PFSK-1 (cell line): ENCODE data around the gene ETDC.

ENCODE experiments used
- FOXP2 ChIP-seq: optimal IDR thresholded peaks from 2 replicates; pipeline ENCODE3; 2011; ENCODE audit warnings: borderline replicate concordance, control low read depth, inconsistent platforms; ENCODE audit not compliant: insufficient read depth; ENCODE audit errors: extremely low read length, extremely low read depth
- POLR2AphosphoS5 ChIP-seq: IDR thresholded peaks from 2 replicates; pipeline ENCODE4 v1.6.1; 2012; ENCODE audit warnings: low read depth, mild to moderate bottlenecking, control low read depth, low read length, moderate library complexity
- TAF1 ChIP-seq: IDR thresholded peaks from 2 replicates; pipeline ENCODE4 v1.6.1; 2012; ENCODE audit warnings: low read length, control low read depth, borderline replicate concordance; ENCODE audit not compliant: insufficient read depth
- TF ChIP-seq, protein P1 (sequence below), 2 experiments: IDR thresholded peaks; 2 replicates each; pipeline versions ENCODE4 v1.6.1 to v1.8.0; 2011 to 2012; ENCODE audit warnings: low read depth in 2 of 2, low read length in 2 of 2, control low read depth in 1 of 2, inconsistent platforms in 1 of 2, mild to moderate bottlenecking in 1 of 2, moderate library complexity in 1 of 2; ENCODE audit not compliant: insufficient read depth in 1 of 2

DNA sequence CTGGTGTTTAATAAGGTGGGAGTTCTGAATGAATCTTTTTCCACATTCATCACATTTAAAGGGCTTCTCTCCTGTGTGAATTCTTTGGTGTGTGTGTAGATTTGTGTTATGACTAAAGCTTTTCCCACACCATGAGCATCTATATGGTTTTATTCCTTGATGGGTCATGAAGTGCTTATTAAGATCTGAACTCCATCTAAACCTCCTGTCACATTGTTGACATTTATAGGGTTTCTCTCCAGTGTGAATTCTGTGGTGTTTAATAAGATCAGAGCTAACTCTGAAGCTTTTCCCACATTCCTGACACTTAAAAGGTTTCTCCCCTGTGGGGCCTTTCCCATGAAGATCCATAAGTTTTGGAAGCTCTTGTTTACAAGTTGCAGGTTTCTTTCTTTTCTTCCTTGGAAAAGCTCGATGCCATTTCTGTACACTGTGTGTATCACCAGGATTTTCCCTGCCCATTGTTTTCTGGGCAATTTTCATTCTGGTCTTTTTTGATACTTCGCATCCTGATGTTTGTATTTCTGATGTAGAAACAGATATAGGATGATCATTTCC is 21.9 kb upstream of the ETDC start:
- TF ChIP-seq, protein P1, sequence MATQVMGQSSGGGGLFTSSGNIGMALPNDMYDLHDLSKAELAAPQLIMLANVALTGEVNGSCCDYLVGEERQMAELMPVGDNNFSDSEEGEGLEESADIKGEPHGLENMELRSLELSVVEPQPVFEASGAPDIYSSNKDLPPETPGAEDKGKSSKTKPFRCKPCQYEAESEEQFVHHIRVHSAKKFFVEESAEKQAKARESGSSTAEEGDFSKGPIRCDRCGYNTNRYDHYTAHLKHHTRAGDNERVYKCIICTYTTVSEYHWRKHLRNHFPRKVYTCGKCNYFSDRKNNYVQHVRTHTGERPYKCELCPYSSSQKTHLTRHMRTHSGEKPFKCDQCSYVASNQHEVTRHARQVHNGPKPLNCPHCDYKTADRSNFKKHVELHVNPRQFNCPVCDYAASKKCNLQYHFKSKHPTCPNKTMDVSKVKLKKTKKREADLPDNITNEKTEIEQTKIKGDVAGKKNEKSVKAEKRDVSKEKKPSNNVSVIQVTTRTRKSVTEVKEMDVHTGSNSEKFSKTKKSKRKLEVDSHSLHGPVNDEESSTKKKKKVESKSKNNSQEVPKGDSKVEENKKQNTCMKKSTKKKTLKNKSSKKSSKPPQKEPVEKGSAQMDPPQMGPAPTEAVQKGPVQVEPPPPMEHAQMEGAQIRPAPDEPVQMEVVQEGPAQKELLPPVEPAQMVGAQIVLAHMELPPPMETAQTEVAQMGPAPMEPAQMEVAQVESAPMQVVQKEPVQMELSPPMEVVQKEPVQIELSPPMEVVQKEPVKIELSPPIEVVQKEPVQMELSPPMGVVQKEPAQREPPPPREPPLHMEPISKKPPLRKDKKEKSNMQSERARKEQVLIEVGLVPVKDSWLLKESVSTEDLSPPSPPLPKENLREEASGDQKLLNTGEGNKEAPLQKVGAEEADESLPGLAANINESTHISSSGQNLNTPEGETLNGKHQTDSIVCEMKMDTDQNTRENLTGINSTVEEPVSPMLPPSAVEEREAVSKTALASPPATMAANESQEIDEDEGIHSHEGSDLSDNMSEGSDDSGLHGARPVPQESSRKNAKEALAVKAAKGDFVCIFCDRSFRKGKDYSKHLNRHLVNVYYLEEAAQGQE (IDR thresholded peaks at IDR 0.05; ENCODE audit: insufficient read depth in 1 of 2, low read depth in 2 of 2, low read length in 2 of 2), result no peak
- TF ChIP-seq POLR2AphosphoS5, result no peak
- no peak for TF ChIP-seq TAF1
- no peak for TF ChIP-seq FOXP2
